NCI-H69 (cell line): ENCODE measurements around the gene ADAM11.

Source experiments
- DNase-seq: peaks from one replicate; lab custom pipeline; 2025; lab: John Stamatoyannopoulos, UW

The ADAM11 gene

GRCh38 chr17:44830359-44831288 lies 71.8 kb downstream of the ADAM11 start:
- peak; percentile 71 for DNase-seq

GRCh38 chr17:44831371-44831770 lies 72.6 kb downstream of the ADAM11 start:
- no peak for DNase-seq
